Renal cortical epithelial cell (primary cell): ENCODE data around the gene HTR1A. TPM values are rescaled to one million over a fixed set of nuclear protein-coding genes. Genes with fewer than 3 reads are reported as not detected.

Experiments used
- total RNA-seq: library from RNA; depleted of rRNA; stranded (reverse); fragments of >200 nt; gene quantifications from 2 replicates; pipeline ENCODE4 v1.2.3, GENCODE V29; 2014

Gene HTR1A
- total RNA-seq, 1 donor from 2014 or later = 0.35 TPM

Other genes starting within 250 kb of the HTR1A start
- 13.0 and 35.2 TPM in 2 replicates for gene RNF180, start 203.4 kb upstream of the HTR1A start, total RNA-seq